ENCODE measurements around the gene ARL6IP4.

GRCh38 chr12:122965851-122966742 is 14.4 kb upstream of the ARL6IP4 start, which contains the start of gene ABCB9:
- TF ChIP-seq REST (IDR thresholded peaks at IDR 0.05; ENCODE audit: insufficient read depth in 1 of 2, low read depth in 2 of 2, low read length in 2 of 2) (no peak), POLR2AphosphoS5 (IDR thresholded peaks at IDR 0.05; ENCODE audit: low read depth, low read length) (peak; percentile 76; the same call in 1 of the 2 replicates)

Data from PFSK-1 (cell line).